Suprapubic skin (tissue), 3 donors: Measurements from ENCODE around the gene PIK3R2.
"Not testable (repeated sequence)": the region's sequence is repeated elsewhere in the genome, so short reads cannot be mapped to it uniquely, and the experiment has no call there.

ENCODE experiments used
- CTCF ChIP-seq, 2 donors: fragments of 200-600 bp in 1 of 2; fragments of 450-650 bp in 1 of 2; sonication (generic) in 1 of 2; IDR thresholded peaks; one replicate each; pipeline ENCODE4 v1.5.1; 2016 to 2019; ENCODE audit warnings: antibody characterized with exemption in 2 of 2, mild to moderate bottlenecking in 1 of 2, moderate library complexity in 1 of 2
- POLR2AphosphoS5 ChIP-seq, 3 donors: sonication (generic); formaldehyde crosslinking; IDR thresholded peaks; one replicate each; pipeline ENCODE4 v1.6.1; 2017; ENCODE audit warnings: antibody characterized with exemption in 3 of 3

DNA sequence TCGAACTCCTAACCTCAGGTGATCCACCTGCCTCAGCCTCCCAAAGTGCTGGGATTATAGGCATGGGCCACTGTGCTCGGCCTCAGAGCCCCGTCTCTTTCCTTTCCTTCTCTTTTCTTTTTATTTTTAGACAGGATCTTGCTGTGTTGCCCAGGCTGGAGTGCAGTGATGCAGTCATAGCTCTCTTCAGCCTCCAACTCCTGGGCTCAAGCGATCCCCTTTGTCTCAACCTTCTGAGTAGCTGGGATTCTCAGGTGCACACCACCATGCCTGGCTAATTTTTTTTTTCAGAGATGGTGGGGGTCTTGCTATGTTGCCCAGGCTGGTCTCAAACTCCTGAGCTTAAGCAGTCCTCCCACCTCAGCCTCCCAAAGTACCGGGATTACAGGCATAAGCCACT lies 56.9 kb downstream of the PIK3R2 start:
- TF ChIP-seq CTCF, POLR2AphosphoS5 (IDR thresholded peaks at IDR 0.05): not testable (repeated sequence)
